Smooth muscle cell (in vitro differentiated cells): Measurements from ENCODE around the gene RBM17. TPM values are rescaled to one million over a fixed set of nuclear protein-coding genes. Genes with fewer than 3 reads are reported as not detected.

Experiments used
- microRNA-seq: library from miRNA; unstranded; fragments of <30 nt; microRNA quantifications from one replicate; pipeline ENCODE4, GENCODE V29; 2016; ENCODE audit warnings: borderline number of aligned reads
- polyA plus RNA-seq: library from polyadenylated mRNA; unstranded; fragments of >200 nt; fragmentation: Nextera tagmentation; extraction: Ambion mirVana; gene quantifications from 2 replicates; pipeline ENCODE4 v1.2.1, GENCODE V29; 2016
- small RNA-seq: library from RNA; depleted of rRNA; stranded (forward); fragments of <200 nt; gene quantifications from one replicate; pipeline ENCODE3, GENCODE V24; 2014
- total RNA-seq: library from RNA; depleted of rRNA; stranded (reverse); fragments of >200 nt; gene quantifications from 2 replicates; pipeline ENCODE4 v1.2.3, GENCODE V29; 2014

Gene RBM17
- total and polyA plus RNA-seq, 2 experiments from 2014 or later = 20.0 to 68.3 TPM

Small RNA genes lying within 50 kb of the gene (microRNA-seq; reads per million reads assigned to microRNA genes)
- gene MIR3155A = not detected
- gene MIR3155B = not detected

Small RNA genes lying within 50 kb of the gene (small RNA-seq; reads per million reads assigned to genes)
- gene MIR3155A = 0.11 reads per million

Other genes with a start within 250 kb of the RBM17 start
- gene ANKRD16, start 199.1 kb upstream of the RBM17 start, total RNA-seq = 2.7 and 4.6 TPM in 2 replicates
- 3.7 and 10.3 TPM in 2 replicates for gene ANKRD16, start 199.1 kb upstream of the RBM17 start, polyA plus RNA-seq
- 58.2 and 70.0 TPM in 2 replicates for gene FBH1, start 198.8 kb upstream of the RBM17 start, total RNA-seq
- 68.4 and 84.2 TPM in 2 replicates for gene FBH1, start 198.8 kb upstream of the RBM17 start, polyA plus RNA-seq
- 0.54 TPM in 1 of 2 replicates, not detected in the other for gene IL15RA, start 111.5 kb upstream of the RBM17 start, total RNA-seq
- gene IL15RA, start 111.5 kb upstream of the RBM17 start, polyA plus RNA-seq = 0.23 and 1.3 TPM in 2 replicates
- not detected in 2 replicates for gene IL2RA, start 26.7 kb upstream of the RBM17 start, total RNA-seq
- not detected in 2 replicates for gene IL2RA, start 26.7 kb upstream of the RBM17 start, polyA plus RNA-seq
- 45.7 and 61.3 TPM in 2 replicates for gene PFKFB3, start 113.9 kb downstream of the RBM17 start, total RNA-seq
- 68.3 and 73.4 TPM in 2 replicates for gene PFKFB3, start 113.9 kb downstream of the RBM17 start, polyA plus RNA-seq